Activated CD8-positive, alpha-beta memory T cell treated with anti-CD3 and anti-CD28 coated beads for 1 hour (primary cell): Measurements from ENCODE around the gene FAH.

Source experiments
- DNase-seq, 2 donors: peaks; one replicate each; pipeline ENCODE4 v3.0.0-alpha.2; 2020; ENCODE audit warnings: low read depth in 1 of 2; ENCODE audit errors: extremely low read depth in 1 of 2

Gene FAH

GRCh38 chr15:80231371-80231770 is 78.6 kb downstream of the FAH start:
- no peak for DNase-seq

DNA sequence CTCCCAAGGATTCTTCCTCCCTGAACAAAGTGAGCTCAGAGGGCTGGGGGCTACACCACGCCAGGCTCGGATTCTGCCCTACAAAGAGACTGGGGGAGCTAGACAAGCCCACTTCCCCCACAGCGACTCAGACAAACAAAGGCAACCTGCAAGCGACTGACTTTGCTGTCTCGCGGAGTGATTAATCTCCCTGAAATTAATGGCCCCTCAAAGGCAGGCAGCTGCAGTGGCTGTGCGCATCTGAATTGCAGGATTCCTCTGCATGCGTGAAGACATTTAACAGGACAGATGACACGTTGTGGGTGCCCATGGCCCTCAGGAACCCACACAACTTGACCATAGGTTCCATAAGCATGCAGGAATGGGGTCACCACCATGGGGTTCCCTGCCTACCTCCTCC is 80.8 kb downstream of the FAH start:
- DNase-seq: no peak

DNA sequence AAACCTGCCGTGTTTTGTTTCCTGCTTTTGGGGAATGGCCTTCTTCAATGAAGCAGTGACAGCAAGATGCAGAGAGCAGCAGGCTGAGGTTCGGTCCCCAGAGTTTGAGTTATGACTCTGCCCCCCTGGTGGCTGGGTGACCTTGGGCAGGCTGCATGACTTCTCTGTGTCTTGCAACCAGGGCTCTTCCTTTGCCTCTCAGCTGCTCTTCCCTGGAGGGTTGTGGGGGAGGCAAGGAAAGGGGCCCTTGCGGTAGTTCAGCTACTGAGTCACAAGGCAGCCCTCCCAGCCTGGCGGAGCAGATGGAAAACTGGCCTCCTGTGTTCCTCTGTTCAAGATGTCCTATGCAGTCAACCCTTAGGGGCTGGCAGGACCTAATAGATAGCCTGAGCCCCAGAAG is 82.1 kb downstream of the FAH start:
- DNase-seq: no peak
